Suprapubic skin (tissue), 4 donors: ENCODE results near the gene GSDME. TPM values are rescaled to one million over a fixed set of nuclear protein-coding genes. Genes with fewer than 3 reads are reported as not detected.

Source experiments
- DNase-seq, 2 donors: peaks; one replicate each; pipeline ENCODE4 v3.0.0-alpha.2; 2019; ENCODE audit warnings: low spot score in 2 of 2
- H3K27ac ChIP-seq: fragments of 200-600 bp; sonication (generic); one replicate; pipeline ENCODE4 v1.5.1; 2019
- H3K27me3 ChIP-seq: fragments of 200-600 bp; sonication (generic); one replicate; pipeline ENCODE4 v1.5.1; 2019
- H3K36me3 ChIP-seq: fragments of 200-600 bp; sonication (generic); one replicate; pipeline ENCODE4 v1.5.1; 2019
- H3K4me1 ChIP-seq: fragments of 200-600 bp; sonication (generic); one replicate; pipeline ENCODE4 v1.5.1; 2019
- H3K4me3 ChIP-seq: fragments of 200-600 bp; sonication (generic); one replicate; pipeline ENCODE4 v1.5.1; 2019; ENCODE audit warnings: mild to moderate bottlenecking
- H3K9me3 ChIP-seq: fragments of 200-600 bp; sonication (generic); one replicate; pipeline ENCODE4 v1.5.1; 2019
- EP300 ChIP-seq: sonication (generic); formaldehyde crosslinking; IDR thresholded peaks from one replicate; pipeline ENCODE4 v1.6.1; 2017; ENCODE audit warnings: antibody characterized with exemption
- POLR2A ChIP-seq, 2 donors: fragments of 450-650 bp; IDR thresholded peaks; one replicate each; pipeline ENCODE4 v1.6.1; 2017; ENCODE audit warnings: antibody characterized with exemption in 2 of 2, mild to moderate bottlenecking in 2 of 2, moderate library complexity in 2 of 2
- POLR2AphosphoS5 ChIP-seq, 3 donors: sonication (generic); formaldehyde crosslinking; IDR thresholded peaks; one replicate each; pipeline ENCODE4 v1.6.1; 2017; ENCODE audit warnings: antibody characterized with exemption in 3 of 3
- WGBS: methylation state at CpG from one replicate; pipeline ENCODE4 v1.1.5; 2018; 5-methylcytosine and 5-hydroxymethylcytosine counted together
- total RNA-seq, 4 donors: library from RNA; depleted of rRNA; stranded (reverse); fragments of >200 nt; gene quantifications; one replicate each; pipeline ENCODE4 v1.1.0, GENCODE V29; 2016
- TF ChIP-seq, protein P1 (sequence below), 2 donors: fragments of 200-600 bp in 1 of 2; fragments of 450-650 bp in 1 of 2; sonication (generic) in 1 of 2; IDR thresholded peaks; one replicate each; pipeline ENCODE4 v1.5.1; 2016 to 2019; ENCODE audit warnings: antibody characterized with exemption in 2 of 2, mild to moderate bottlenecking in 1 of 2, moderate library complexity in 1 of 2

The GSDME gene
- total RNA-seq, 4 donors from 2014 or later = 1.4 to 7.2 (median 2.5) TPM

DNA sequence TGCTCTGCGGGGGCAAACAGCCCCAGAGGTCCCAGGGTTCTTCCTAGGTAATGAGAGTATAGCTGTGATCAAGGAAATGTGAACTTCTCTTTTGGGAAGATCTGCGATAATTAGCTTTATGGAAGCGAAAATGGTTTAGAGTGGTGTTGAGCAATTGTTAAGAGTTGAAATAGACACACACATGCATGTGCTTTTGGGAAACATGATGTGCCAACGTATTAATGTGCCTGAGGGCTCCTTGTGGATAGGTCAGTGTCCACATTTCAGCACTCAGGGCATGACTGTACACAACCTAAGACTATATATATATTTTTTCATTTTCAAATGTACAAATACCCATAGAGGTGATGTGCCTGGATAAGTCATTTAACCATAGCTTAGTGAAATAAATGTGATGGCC lies 67.0 kb downstream of the GSDME start:
- Histone ChIP-seq H3K4me1 (no peaks in the 10 kb centered on the region), H3K36me3 (no peaks in the 10 kb centered on the region), H3K27ac (no peak overlapping the region), H3K9me3 (no peaks in the 10 kb centered on the region), H3K4me3 (no peak overlapping the region), H3K27me3 (no peaks in the 10 kb centered on the region)
- no peak for TF ChIP-seq POLR2A (IDR thresholded peaks at IDR 0.05)
- no peak for TF ChIP-seq POLR2AphosphoS5 (IDR thresholded peaks at IDR 0.05)
- WGBS = 87% methylated on average over 4 of the region's 4 CpGs
- DNase-seq = no peak

DNA sequence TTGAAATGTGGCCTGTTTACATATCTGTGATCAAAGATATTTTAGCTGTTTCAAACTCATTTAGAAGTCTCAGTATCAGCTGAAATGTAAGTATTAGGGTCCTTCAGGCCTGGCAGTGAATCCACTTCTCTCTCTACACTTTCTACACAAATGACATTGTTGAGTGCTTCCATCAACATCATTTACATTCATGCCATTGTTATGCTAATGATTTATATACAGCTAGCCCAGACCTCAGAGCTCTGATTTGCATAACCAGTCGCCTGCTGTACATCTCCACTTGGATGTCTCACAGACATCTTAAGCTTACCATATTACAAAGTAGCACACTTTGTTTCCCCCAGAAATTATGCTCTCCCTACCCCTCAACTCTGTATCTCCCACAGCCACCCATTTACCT lies 71.6 kb downstream of the GSDME start:
- TF ChIP-seq, protein P1, sequence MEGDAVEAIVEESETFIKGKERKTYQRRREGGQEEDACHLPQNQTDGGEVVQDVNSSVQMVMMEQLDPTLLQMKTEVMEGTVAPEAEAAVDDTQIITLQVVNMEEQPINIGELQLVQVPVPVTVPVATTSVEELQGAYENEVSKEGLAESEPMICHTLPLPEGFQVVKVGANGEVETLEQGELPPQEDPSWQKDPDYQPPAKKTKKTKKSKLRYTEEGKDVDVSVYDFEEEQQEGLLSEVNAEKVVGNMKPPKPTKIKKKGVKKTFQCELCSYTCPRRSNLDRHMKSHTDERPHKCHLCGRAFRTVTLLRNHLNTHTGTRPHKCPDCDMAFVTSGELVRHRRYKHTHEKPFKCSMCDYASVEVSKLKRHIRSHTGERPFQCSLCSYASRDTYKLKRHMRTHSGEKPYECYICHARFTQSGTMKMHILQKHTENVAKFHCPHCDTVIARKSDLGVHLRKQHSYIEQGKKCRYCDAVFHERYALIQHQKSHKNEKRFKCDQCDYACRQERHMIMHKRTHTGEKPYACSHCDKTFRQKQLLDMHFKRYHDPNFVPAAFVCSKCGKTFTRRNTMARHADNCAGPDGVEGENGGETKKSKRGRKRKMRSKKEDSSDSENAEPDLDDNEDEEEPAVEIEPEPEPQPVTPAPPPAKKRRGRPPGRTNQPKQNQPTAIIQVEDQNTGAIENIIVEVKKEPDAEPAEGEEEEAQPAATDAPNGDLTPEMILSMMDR (IDR thresholded peaks at IDR 0.05) = no peak
- no peak for TF ChIP-seq EP300
- TF ChIP-seq POLR2AphosphoS5 (IDR thresholded peaks at IDR 0.05) = no peak
- TF ChIP-seq POLR2A (IDR thresholded peaks at IDR 0.05) = no peak
- WGBS = 93% methylated on average over 1 of the region's 1 CpG
- Histone ChIP-seq H3K36me3 (no peaks in the 10 kb centered on the region), H3K4me3 (no peak overlapping the region), H3K27me3 (no peaks in the 10 kb centered on the region), H3K4me1 (no peaks in the 10 kb centered on the region), H3K27ac (no peak overlapping the region), H3K9me3 (no peaks in the 10 kb centered on the region)
- DNase-seq = no peak

DNA sequence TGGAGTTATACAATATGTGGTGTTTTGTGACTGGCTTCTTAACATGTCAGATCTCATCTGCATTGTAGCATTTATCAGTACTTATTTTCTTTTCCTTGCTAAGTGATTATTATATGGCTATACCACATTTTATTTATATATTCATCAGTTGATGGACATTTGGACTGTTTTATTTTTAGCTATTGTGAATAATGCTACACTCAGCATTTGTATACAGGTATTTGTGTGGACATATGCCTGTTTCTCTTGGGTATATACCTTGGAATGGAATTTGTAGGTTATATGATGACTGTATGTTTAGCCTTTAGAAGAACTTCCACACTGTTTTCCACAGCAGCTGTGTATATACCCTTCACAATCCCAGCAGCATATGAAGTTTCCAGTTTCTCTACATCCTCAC lies 86.5 kb downstream of the GSDME start:
- H3K4me1 ChIP-seq = no peaks in the 10 kb centered on the region
- no peaks in the 10 kb centered on the region for H3K36me3 ChIP-seq
- no peak overlapping the region for H3K4me3 ChIP-seq
- no peak overlapping the region for H3K27ac ChIP-seq
- no peaks in the 10 kb centered on the region for H3K9me3 ChIP-seq
- TF ChIP-seq POLR2AphosphoS5 (IDR thresholded peaks at IDR 0.05) (no peak), POLR2A (IDR thresholded peaks at IDR 0.05) (no peak), EP300 (no peak)
- TF ChIP-seq, protein P1 (IDR thresholded peaks at IDR 0.05) = no peak
- no peak for DNase-seq
- H3K27me3 ChIP-seq = no peaks in the 10 kb centered on the region

DNA sequence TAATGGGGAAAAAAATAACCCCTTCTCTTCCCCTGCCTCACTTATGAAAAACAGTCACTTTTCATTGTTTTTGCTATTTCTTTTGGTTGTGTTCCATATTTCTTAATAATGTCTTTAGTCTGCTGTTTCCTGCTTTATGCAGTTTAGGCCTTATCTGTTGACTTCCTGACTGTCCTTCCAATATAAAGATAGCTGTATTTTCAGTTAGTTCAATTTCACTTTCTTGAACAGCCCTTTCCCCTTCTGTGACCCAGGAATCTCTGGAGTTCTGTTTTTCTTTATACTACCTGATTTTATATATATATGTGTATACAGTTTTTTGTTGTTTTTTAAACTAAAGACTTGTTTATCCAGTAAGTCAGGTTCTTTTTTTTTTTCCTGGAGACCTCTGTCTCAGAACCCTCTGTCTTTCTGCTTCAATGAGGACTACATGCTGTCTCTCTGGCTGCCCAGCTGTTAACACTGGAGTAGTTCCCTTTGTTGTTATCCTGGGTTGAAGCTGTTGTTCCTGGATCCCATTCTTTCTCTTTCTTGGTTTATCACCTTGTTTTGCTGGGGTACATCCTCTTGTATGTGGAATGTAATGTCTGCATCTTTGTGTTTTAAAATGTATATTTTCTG lies 87.2 kb downstream of the GSDME start:
- no peaks in the 10 kb centered on the region for H3K27me3 ChIP-seq
- no peak overlapping the region for H3K4me3 ChIP-seq
- H3K9me3 ChIP-seq = no peaks in the 10 kb centered on the region
- H3K27ac ChIP-seq = no peak overlapping the region
- no peak for DNase-seq
- TF ChIP-seq EP300 (no peak), POLR2AphosphoS5 (IDR thresholded peaks at IDR 0.05) (no peak), POLR2A (IDR thresholded peaks at IDR 0.05) (no peak)
- TF ChIP-seq, protein P1 (IDR thresholded peaks at IDR 0.05) = no peak
- no peaks in the 10 kb centered on the region for H3K4me1 ChIP-seq
- H3K36me3 ChIP-seq = no peaks in the 10 kb centered on the region

DNA sequence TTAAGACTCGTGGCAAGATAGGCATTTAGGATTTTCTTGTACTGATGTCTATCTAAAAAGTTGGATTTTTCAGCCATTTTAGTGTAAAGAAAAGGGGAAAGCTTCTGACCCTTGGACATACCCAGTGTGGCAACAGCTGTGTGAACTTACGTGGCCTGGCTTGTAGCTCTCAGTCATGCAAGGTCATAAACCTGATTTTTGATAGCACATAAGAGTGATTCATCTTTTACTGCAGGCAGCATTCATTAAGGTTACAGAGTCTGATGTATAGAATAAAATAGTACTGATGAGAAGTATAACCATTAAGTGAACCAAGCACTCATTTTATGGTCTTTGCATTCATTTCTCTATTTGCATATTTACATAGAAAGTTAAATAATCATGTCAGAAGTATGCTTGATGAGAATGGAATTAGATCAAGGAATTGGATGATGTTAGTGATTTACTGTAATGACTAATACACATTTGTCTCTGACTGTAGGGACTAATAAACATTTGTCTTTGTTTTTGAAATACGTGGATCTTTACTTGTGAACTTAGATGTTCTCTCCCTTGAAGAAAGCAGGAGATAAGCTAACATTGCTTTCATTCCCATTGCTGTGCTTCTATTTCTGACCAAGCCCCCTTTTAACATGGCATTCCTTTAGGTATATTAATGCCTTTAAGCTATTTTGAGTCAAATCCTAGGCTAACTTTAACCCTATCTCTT lies 88.2 kb downstream of the GSDME start:
- no peak for DNase-seq
- Histone ChIP-seq H3K4me3 (no peak overlapping the region), H3K27me3 (no peaks in the 10 kb centered on the region), H3K4me1 (no peaks in the 10 kb centered on the region), H3K36me3 (no peaks in the 10 kb centered on the region), H3K9me3 (no peaks in the 10 kb centered on the region), H3K27ac (no peak overlapping the region)
- TF ChIP-seq EP300 (no peak), POLR2AphosphoS5 (IDR thresholded peaks at IDR 0.05) (no peak), POLR2A (IDR thresholded peaks at IDR 0.05) (no peak)
- TF ChIP-seq, protein P1 (IDR thresholded peaks at IDR 0.05) = no peak
- WGBS = 66% methylated on average over 3 of the region's 3 CpGs
